Tibial nerve (tissue), 3 donors: ENCODE data around the gene DNAH6.

Experiments used
- CTCF ChIP-seq, 5 experiments: fragments of 200-600 bp in 3 of 5; fragments of 450-650 bp in 2 of 5; sonication (generic) in 3 of 5; IDR thresholded peaks; one replicate each; pipeline ENCODE4 v1.5.1; 2016 to 2019; ENCODE audit warnings: antibody characterized with exemption in 5 of 5, mild to moderate bottlenecking in 3 of 5, moderate library complexity in 2 of 5
- POLR2A ChIP-seq, 2 donors: fragments of 450-650 bp; IDR thresholded peaks; one replicate each; pipeline ENCODE4 v1.6.1; 2017; ENCODE audit warnings: antibody characterized with exemption in 2 of 2, mild to moderate bottlenecking in 2 of 2, moderate library complexity in 2 of 2

- no peak for TF ChIP-seq POLR2A (IDR thresholded peaks at IDR 0.05)
- TF ChIP-seq CTCF (IDR thresholded peaks at IDR 0.05), result no peak
Observed at GRCh38 chr2:84821806-84822205, 305.5 kb downstream of the DNAH6 start.
